H9 (cell line): Measurements from ENCODE around the gene MGA. TPM values are rescaled to one million over a fixed set of nuclear protein-coding genes. Genes with fewer than 3 reads are reported as not detected.

ENCODE experiments used
- DNase-seq: peaks from one replicate; pipeline ENCODE4 v3.0.0-alpha.2; 2017
- H2AFZ ChIP-seq: one replicate; pipeline ENCODE4 v1.6.1; 2013; ENCODE audit warnings: mild to moderate bottlenecking, low read length, control low read depth, moderate library complexity
- H2AK5ac ChIP-seq: 2 replicates; pipeline ENCODE4 v1.6.1; 2013; ENCODE audit warnings: low read length, control low read depth, mixed read lengths; ENCODE audit not compliant: insufficient read length
- H2BK120ac ChIP-seq: one replicate; pipeline ENCODE4 v1.6.1; 2013; ENCODE audit warnings: low read depth, mild to moderate bottlenecking, low read length, control low read depth, inconsistent platforms; ENCODE audit not compliant: poor library complexity, severe bottlenecking
- H2BK12ac ChIP-seq: 2 replicates; pipeline ENCODE4 v1.6.1; 2013; ENCODE audit warnings: low read length, control low read depth, mixed read lengths, low read depth; ENCODE audit not compliant: insufficient read length
- H2BK15ac ChIP-seq: 2 replicates; pipeline ENCODE4 v1.6.1; 2013; ENCODE audit warnings: low read depth, low read length, control low read depth
- H2BK20ac ChIP-seq: one replicate; pipeline ENCODE4 v1.6.1; 2013; ENCODE audit warnings: low read depth, mild to moderate bottlenecking, low read length, control low read depth, inconsistent platforms; ENCODE audit not compliant: poor library complexity, severe bottlenecking
- H2BK5ac ChIP-seq: 2 replicates; pipeline ENCODE4 v1.6.1; 2013; ENCODE audit warnings: low read length, control low read depth, mixed read lengths; ENCODE audit not compliant: insufficient read length
- H3K14ac ChIP-seq: 2 replicates; pipeline ENCODE4 v1.6.1; 2013; ENCODE audit warnings: low read length, control low read depth; ENCODE audit not compliant: insufficient read depth
- H3K18ac ChIP-seq: 2 replicates; pipeline ENCODE4 v1.6.1; 2013; ENCODE audit warnings: low read depth, mild to moderate bottlenecking, mixed read lengths, low read length, control low read depth; ENCODE audit not compliant: insufficient read length
- H3K23ac ChIP-seq: 2 replicates; pipeline ENCODE4 v1.6.1; 2013; ENCODE audit warnings: low read length, control low read depth, mixed read lengths, low read depth; ENCODE audit not compliant: insufficient read length
- H3K23me2 ChIP-seq: 2 replicates; pipeline ENCODE4 v1.6.1; 2013; ENCODE audit warnings: low read depth, mild to moderate bottlenecking, mixed read lengths, low read length, control low read depth; ENCODE audit not compliant: insufficient read length, poor library complexity, severe bottlenecking
- H3K27ac ChIP-seq: 2 replicates; pipeline ENCODE4 v1.5.1; 2013; ENCODE audit warnings: low read length, control low read depth, mixed read lengths, low read depth; ENCODE audit not compliant: insufficient read length
- H3K27me3 ChIP-seq: 2 replicates; pipeline ENCODE4 v1.6.1; 2013; ENCODE audit warnings: low read length, control low read depth, inconsistent platforms; ENCODE audit not compliant: insufficient read depth
- H3K4ac ChIP-seq: 2 replicates; pipeline ENCODE4 v1.6.1; 2013; ENCODE audit warnings: low read depth, mild to moderate bottlenecking, control low read depth, inconsistent platforms, low read length, moderate library complexity
- H3K4me1 ChIP-seq: 2 replicates; pipeline ENCODE4 v1.6.1; 2013; ENCODE audit warnings: low read length, control low read depth, inconsistent platforms; ENCODE audit not compliant: insufficient read depth
- H3K4me2 ChIP-seq: 2 replicates; pipeline ENCODE4 v1.6.1; 2013; ENCODE audit warnings: low read length, control low read depth, mixed read lengths; ENCODE audit not compliant: insufficient read length, insufficient read depth
- H3K56ac ChIP-seq: 2 replicates; pipeline ENCODE4 v1.6.1; 2013; ENCODE audit warnings: low read depth, mild to moderate bottlenecking, mixed read lengths, low read length, control low read depth; ENCODE audit not compliant: insufficient read length
- H3K79me1 ChIP-seq: 2 replicates; pipeline ENCODE4 v1.6.1; 2013; ENCODE audit warnings: low read depth, mild to moderate bottlenecking, moderate library complexity, low read length, control low read depth, inconsistent platforms; ENCODE audit not compliant: insufficient read depth, poor library complexity, severe bottlenecking
- H3K79me2 ChIP-seq: 2 replicates; pipeline ENCODE4 v1.6.1; 2013; ENCODE audit warnings: low read length, control low read depth, inconsistent platforms; ENCODE audit not compliant: insufficient read depth
- H3K9ac ChIP-seq: 2 replicates; pipeline ENCODE4 v1.6.1; 2013; ENCODE audit warnings: low read length, control low read depth, mixed read lengths; ENCODE audit not compliant: insufficient read length; ENCODE audit errors: extremely low read depth
- H3K9me3 ChIP-seq: one replicate; pipeline ENCODE4 v1.6.1; 2013; ENCODE audit warnings: low read depth, low read length, inconsistent platforms; ENCODE audit not compliant: control insufficient read depth
- H3T11ph ChIP-seq: one replicate; pipeline ENCODE4 v1.6.1; 2013; ENCODE audit warnings: mild to moderate bottlenecking, low read length, control low read depth, inconsistent platforms
- H4K20me1 ChIP-seq: one replicate; pipeline ENCODE4 v1.6.1; 2013; ENCODE audit not compliant: control insufficient read depth, insufficient read length, insufficient read depth
- H4K5ac ChIP-seq: 2 replicates; pipeline ENCODE4 v1.6.1; 2013; ENCODE audit warnings: low read depth, mild to moderate bottlenecking, mixed read lengths, low read length, control low read depth; ENCODE audit not compliant: insufficient read length
- H4K8ac ChIP-seq: replicated peaks from 2 replicates; pipeline ENCODE4 v1.6.1; 2013; ENCODE audit warnings: low read length, control low read depth, mixed read lengths, low read depth; ENCODE audit not compliant: insufficient read length
- H4K91ac ChIP-seq: 2 replicates; pipeline ENCODE4 v1.6.1; 2013; ENCODE audit warnings: low read depth, mild to moderate bottlenecking, moderate library complexity, mixed read lengths, low read length, control low read depth; ENCODE audit not compliant: insufficient read length
- H3K27ac Mint-ChIP-seq, 3 experiments: 2 replicates in 2 of 3; 3 replicates in 1 of 3; pipeline ENCODE4 v1.8.0; 2020 to 2021; ENCODE audit warnings: mixed read lengths in 3 of 3, mild to moderate bottlenecking in 1 of 3, moderate library complexity in 1 of 3
- H3K27me3 Mint-ChIP-seq: 2 replicates; pipeline ENCODE4 v1.8.0; 2021; ENCODE audit warnings: low read depth, mild to moderate bottlenecking, moderate library complexity, mixed read lengths
- H3K36me3 Mint-ChIP-seq, 3 experiments: 2 replicates in 2 of 3; 3 replicates in 1 of 3; pipeline ENCODE4 v1.8.0; 2020 to 2021; ENCODE audit warnings: low read depth in 3 of 3, mixed read lengths in 3 of 3; ENCODE audit not compliant: insufficient read depth in 1 of 3
- H3K4me1 Mint-ChIP-seq, 2 experiments: 2 replicates each; pipeline ENCODE4 v1.8.0; 2020; ENCODE audit warnings: mixed read lengths in 2 of 2
- H3K4me3 Mint-ChIP-seq, 2 experiments: 2 replicates in 1 of 2; 3 replicates in 1 of 2; pipeline ENCODE4 v1.8.0; 2020 to 2021; ENCODE audit warnings: mild to moderate bottlenecking in 2 of 2, mixed read lengths in 2 of 2, moderate library complexity in 1 of 2
- H3K9me3 Mint-ChIP-seq, 2 experiments: 2 replicates in 1 of 2; 3 replicates in 1 of 2; pipeline ENCODE4 v1.8.0; 2020; ENCODE audit warnings: mild to moderate bottlenecking in 2 of 2, mixed read lengths in 2 of 2, moderate library complexity in 1 of 2
- CTCF ChIP-seq: fragments of 200-600 bp; sonication (generic); conservative IDR thresholded peaks from 3 replicates; pipeline ENCODE4 v1.8.0; 2021; ENCODE audit warnings: antibody characterized with exemption, mild to moderate bottlenecking
- WGBS: extraction: QIAGEN DNeasy Blood & Tissue Kit; methylation state at CpG from one replicate; pipeline ENCODE4 v1.1.7; 2013; ENCODE audit warnings: missing lambda C conversion rate, low lambda C conversion rate, mixed read lengths; ENCODE audit not compliant: insufficient read length; ENCODE audit errors: extremely low coverage; 5-methylcytosine and 5-hydroxymethylcytosine counted together
- total RNA-seq: library from RNA; stranded (reverse); gene quantifications from 2 replicates; pipeline ENCODE4 v1.2.1, GENCODE V29; 2021

MGA gene
- total RNA-seq, 1 experiment from 2014 or later = 62.7 TPM

GRCh38 chr15:41777421-41777973, 117.3 kb downstream of the MGA start:
- H4K91ac ChIP-seq = no peak overlapping the region
- no peak overlapping the region for H3K27ac Mint-ChIP-seq
- WGBS = no CpG with 5 or more reads among the region's 1 CpG

More at GRCh38 chr15:41777421-41777973, 117.3 kb downstream of the MGA start:
- Histone ChIP-seq H4K5ac (no peak overlapping the region), H2AFZ (no peak overlapping the region), H3K4me1 (peaks cover 19% of the 10 kb centered on the region), H2AK5ac (no peak overlapping the region), H3K56ac (no peak overlapping the region), H3K23me2 (peaks cover 17% of the 10 kb centered on the region), H4K20me1 (no peaks in the 10 kb centered on the region), H2BK12ac (no peak overlapping the region), H3K9me3 (no peaks in the 10 kb centered on the region), H3K27me3 (no peaks in the 10 kb centered on the region), H3K23ac (no peak overlapping the region), H3K79me1 (no peaks in the 10 kb centered on the region), H3K4ac (no peak overlapping the region), H2BK5ac (no peak overlapping the region), H3K9ac (no peak overlapping the region), H3K27ac (no peak overlapping the region), H3K18ac (no peak overlapping the region), H2BK15ac (no peak overlapping the region), H2BK120ac (no peak overlapping the region), H3T11ph (no peak overlapping the region), H3K14ac (no peak overlapping the region), H2BK20ac (no peak overlapping the region), H4K8ac (no peak overlapping the region), H3K79me2 (no peaks in the 10 kb centered on the region), H3K4me2 (no peak overlapping the region)
- TF ChIP-seq CTCF = no peak
- Mint-ChIP-seq H3K4me1 (peaks cover 64 to 69% of the 10 kb centered on the region in 2 experiments), H3K4me3 (no peak overlapping the region), H3K9me3 (no peaks in the 10 kb centered on the region), H3K27me3 (no peaks in the 10 kb centered on the region; the same call in 1 of the 2 replicates), H3K36me3 (no peaks in the 10 kb centered on the region)
- no peak for DNase-seq
